ENCODE data around the gene MTHFD1L.

GRCh38 chr6:151141685-151142084 lies 276.2 kb downstream of the MTHFD1L start:
- TF ChIP-seq CTCF (IDR thresholded peaks at IDR 0.05), result no peak
- no peak for TF ChIP-seq POLR2A (IDR thresholded peaks at IDR 0.05)
- no peak for TF ChIP-seq POLR2AphosphoS5 (IDR thresholded peaks at IDR 0.05)

Data from stomach (tissue), 4 donors.